H9 (cell line): ENCODE data around the gene EIF1AD. TPM values are rescaled to one million over a fixed set of nuclear protein-coding genes. Genes with fewer than 3 reads are reported as not detected.

Experiments used
- DNase-seq: peaks from one replicate; pipeline ENCODE4 v3.0.0-alpha.2; 2017
- H2AFZ ChIP-seq: one replicate; pipeline ENCODE4 v1.6.1; 2013; ENCODE audit warnings: mild to moderate bottlenecking, low read length, control low read depth, moderate library complexity
- H2AK5ac ChIP-seq: 2 replicates; pipeline ENCODE4 v1.6.1; 2013; ENCODE audit warnings: low read length, control low read depth, mixed read lengths; ENCODE audit not compliant: insufficient read length
- H2BK120ac ChIP-seq: one replicate; pipeline ENCODE4 v1.6.1; 2013; ENCODE audit warnings: low read depth, mild to moderate bottlenecking, low read length, control low read depth, inconsistent platforms; ENCODE audit not compliant: poor library complexity, severe bottlenecking
- H2BK12ac ChIP-seq: 2 replicates; pipeline ENCODE4 v1.6.1; 2013; ENCODE audit warnings: low read length, control low read depth, mixed read lengths, low read depth; ENCODE audit not compliant: insufficient read length
- H2BK15ac ChIP-seq: 2 replicates; pipeline ENCODE4 v1.6.1; 2013; ENCODE audit warnings: low read depth, low read length, control low read depth
- H2BK20ac ChIP-seq: one replicate; pipeline ENCODE4 v1.6.1; 2013; ENCODE audit warnings: low read depth, mild to moderate bottlenecking, low read length, control low read depth, inconsistent platforms; ENCODE audit not compliant: poor library complexity, severe bottlenecking
- H2BK5ac ChIP-seq: 2 replicates; pipeline ENCODE4 v1.6.1; 2013; ENCODE audit warnings: low read length, control low read depth, mixed read lengths; ENCODE audit not compliant: insufficient read length
- H3K14ac ChIP-seq: 2 replicates; pipeline ENCODE4 v1.6.1; 2013; ENCODE audit warnings: low read length, control low read depth; ENCODE audit not compliant: insufficient read depth
- H3K18ac ChIP-seq: 2 replicates; pipeline ENCODE4 v1.6.1; 2013; ENCODE audit warnings: low read depth, mild to moderate bottlenecking, mixed read lengths, low read length, control low read depth; ENCODE audit not compliant: insufficient read length
- H3K23ac ChIP-seq: 2 replicates; pipeline ENCODE4 v1.6.1; 2013; ENCODE audit warnings: low read length, control low read depth, mixed read lengths, low read depth; ENCODE audit not compliant: insufficient read length
- H3K23me2 ChIP-seq: 2 replicates; pipeline ENCODE4 v1.6.1; 2013; ENCODE audit warnings: low read depth, mild to moderate bottlenecking, mixed read lengths, low read length, control low read depth; ENCODE audit not compliant: insufficient read length, poor library complexity, severe bottlenecking
- H3K27ac ChIP-seq: 2 replicates; pipeline ENCODE4 v1.5.1; 2013; ENCODE audit warnings: low read length, control low read depth, mixed read lengths, low read depth; ENCODE audit not compliant: insufficient read length
- H3K27me3 ChIP-seq: 2 replicates; pipeline ENCODE4 v1.6.1; 2013; ENCODE audit warnings: low read length, control low read depth, inconsistent platforms; ENCODE audit not compliant: insufficient read depth
- H3K4ac ChIP-seq: 2 replicates; pipeline ENCODE4 v1.6.1; 2013; ENCODE audit warnings: low read depth, mild to moderate bottlenecking, control low read depth, inconsistent platforms, low read length, moderate library complexity
- H3K4me1 ChIP-seq: 2 replicates; pipeline ENCODE4 v1.6.1; 2013; ENCODE audit warnings: low read length, control low read depth, inconsistent platforms; ENCODE audit not compliant: insufficient read depth
- H3K4me2 ChIP-seq: 2 replicates; pipeline ENCODE4 v1.6.1; 2013; ENCODE audit warnings: low read length, control low read depth, mixed read lengths; ENCODE audit not compliant: insufficient read length, insufficient read depth
- H3K56ac ChIP-seq: 2 replicates; pipeline ENCODE4 v1.6.1; 2013; ENCODE audit warnings: low read depth, mild to moderate bottlenecking, mixed read lengths, low read length, control low read depth; ENCODE audit not compliant: insufficient read length
- H3K79me1 ChIP-seq: 2 replicates; pipeline ENCODE4 v1.6.1; 2013; ENCODE audit warnings: low read depth, mild to moderate bottlenecking, moderate library complexity, low read length, control low read depth, inconsistent platforms; ENCODE audit not compliant: insufficient read depth, poor library complexity, severe bottlenecking
- H3K79me2 ChIP-seq: 2 replicates; pipeline ENCODE4 v1.6.1; 2013; ENCODE audit warnings: low read length, control low read depth, inconsistent platforms; ENCODE audit not compliant: insufficient read depth
- H3K9ac ChIP-seq: 2 replicates; pipeline ENCODE4 v1.6.1; 2013; ENCODE audit warnings: low read length, control low read depth, mixed read lengths; ENCODE audit not compliant: insufficient read length; ENCODE audit errors: extremely low read depth
- H3K9me3 ChIP-seq: one replicate; pipeline ENCODE4 v1.6.1; 2013; ENCODE audit warnings: low read depth, low read length, inconsistent platforms; ENCODE audit not compliant: control insufficient read depth
- H3T11ph ChIP-seq: one replicate; pipeline ENCODE4 v1.6.1; 2013; ENCODE audit warnings: mild to moderate bottlenecking, low read length, control low read depth, inconsistent platforms
- H4K20me1 ChIP-seq: one replicate; pipeline ENCODE4 v1.6.1; 2013; ENCODE audit not compliant: control insufficient read depth, insufficient read length, insufficient read depth
- H4K5ac ChIP-seq: 2 replicates; pipeline ENCODE4 v1.6.1; 2013; ENCODE audit warnings: low read depth, mild to moderate bottlenecking, mixed read lengths, low read length, control low read depth; ENCODE audit not compliant: insufficient read length
- H4K8ac ChIP-seq: replicated peaks from 2 replicates; pipeline ENCODE4 v1.6.1; 2013; ENCODE audit warnings: low read length, control low read depth, mixed read lengths, low read depth; ENCODE audit not compliant: insufficient read length
- H4K91ac ChIP-seq: 2 replicates; pipeline ENCODE4 v1.6.1; 2013; ENCODE audit warnings: low read depth, mild to moderate bottlenecking, moderate library complexity, mixed read lengths, low read length, control low read depth; ENCODE audit not compliant: insufficient read length
- H3K27ac Mint-ChIP-seq, 3 experiments: 2 replicates in 2 of 3; 3 replicates in 1 of 3; pipeline ENCODE4 v1.8.0; 2020 to 2021; ENCODE audit warnings: mixed read lengths in 3 of 3, mild to moderate bottlenecking in 1 of 3, moderate library complexity in 1 of 3
- H3K27me3 Mint-ChIP-seq: 2 replicates; pipeline ENCODE4 v1.8.0; 2021; ENCODE audit warnings: low read depth, mild to moderate bottlenecking, moderate library complexity, mixed read lengths
- H3K36me3 Mint-ChIP-seq, 3 experiments: 2 replicates in 2 of 3; 3 replicates in 1 of 3; pipeline ENCODE4 v1.8.0; 2020 to 2021; ENCODE audit warnings: low read depth in 3 of 3, mixed read lengths in 3 of 3; ENCODE audit not compliant: insufficient read depth in 1 of 3
- H3K4me1 Mint-ChIP-seq, 2 experiments: 2 replicates each; pipeline ENCODE4 v1.8.0; 2020; ENCODE audit warnings: mixed read lengths in 2 of 2
- H3K4me3 Mint-ChIP-seq, 2 experiments: 2 replicates in 1 of 2; 3 replicates in 1 of 2; pipeline ENCODE4 v1.8.0; 2020 to 2021; ENCODE audit warnings: mild to moderate bottlenecking in 2 of 2, mixed read lengths in 2 of 2, moderate library complexity in 1 of 2
- H3K9me3 Mint-ChIP-seq, 2 experiments: 2 replicates in 1 of 2; 3 replicates in 1 of 2; pipeline ENCODE4 v1.8.0; 2020; ENCODE audit warnings: mild to moderate bottlenecking in 2 of 2, mixed read lengths in 2 of 2, moderate library complexity in 1 of 2
- WGBS: extraction: QIAGEN DNeasy Blood & Tissue Kit; methylation state at CpG from one replicate; pipeline ENCODE4 v1.1.7; 2013; ENCODE audit warnings: missing lambda C conversion rate, low lambda C conversion rate, mixed read lengths; ENCODE audit not compliant: insufficient read length; ENCODE audit errors: extremely low coverage; 5-methylcytosine and 5-hydroxymethylcytosine counted together
- total RNA-seq: library from RNA; stranded (reverse); gene quantifications from 2 replicates; pipeline ENCODE4 v1.2.1, GENCODE V29; 2021
- TF ChIP-seq, protein P1 (sequence below): fragments of 200-600 bp; sonication (generic); conservative IDR thresholded peaks from 3 replicates; pipeline ENCODE4 v1.8.0; 2021; ENCODE audit warnings: antibody characterized with exemption, mild to moderate bottlenecking

Gene EIF1AD
- total RNA-seq, 1 experiment from 2014 or later: 46.7 TPM

- H3K4me3 Mint-ChIP-seq: no peak overlapping the region
Observed at GRCh38 chr11:66006891-66007176, 4.9 kb upstream of the EIF1AD start.

More at GRCh38 chr11:66006891-66007176, 4.9 kb upstream of the EIF1AD start:
- no peak overlapping the region for H4K8ac ChIP-seq
- H3K56ac ChIP-seq: no peak overlapping the region
- H2AK5ac ChIP-seq: no peak overlapping the region
- H3K27me3 Mint-ChIP-seq: no peaks in the 10 kb centered on the region; the same call in 1 of the 2 replicates
- no peaks in the 10 kb centered on the region for H4K20me1 ChIP-seq
- H3K9me3 Mint-ChIP-seq: no peaks in the 10 kb centered on the region
- peak overlapping the region; percentile 65 to 91 (median 84); a peak in 2 of 7 replicates for H3K27ac Mint-ChIP-seq
- H2BK120ac ChIP-seq: no peak overlapping the region
- no peaks in the 10 kb centered on the region for H3K79me1 ChIP-seq
- no peak overlapping the region for H3K4ac ChIP-seq
- H3K18ac ChIP-seq: no peak overlapping the region
- H3T11ph ChIP-seq: no peak overlapping the region
- H3K4me1 Mint-ChIP-seq: peaks cover 24 to 37% of the 10 kb centered on the region in 2 experiments
- TF ChIP-seq, protein P1, sequence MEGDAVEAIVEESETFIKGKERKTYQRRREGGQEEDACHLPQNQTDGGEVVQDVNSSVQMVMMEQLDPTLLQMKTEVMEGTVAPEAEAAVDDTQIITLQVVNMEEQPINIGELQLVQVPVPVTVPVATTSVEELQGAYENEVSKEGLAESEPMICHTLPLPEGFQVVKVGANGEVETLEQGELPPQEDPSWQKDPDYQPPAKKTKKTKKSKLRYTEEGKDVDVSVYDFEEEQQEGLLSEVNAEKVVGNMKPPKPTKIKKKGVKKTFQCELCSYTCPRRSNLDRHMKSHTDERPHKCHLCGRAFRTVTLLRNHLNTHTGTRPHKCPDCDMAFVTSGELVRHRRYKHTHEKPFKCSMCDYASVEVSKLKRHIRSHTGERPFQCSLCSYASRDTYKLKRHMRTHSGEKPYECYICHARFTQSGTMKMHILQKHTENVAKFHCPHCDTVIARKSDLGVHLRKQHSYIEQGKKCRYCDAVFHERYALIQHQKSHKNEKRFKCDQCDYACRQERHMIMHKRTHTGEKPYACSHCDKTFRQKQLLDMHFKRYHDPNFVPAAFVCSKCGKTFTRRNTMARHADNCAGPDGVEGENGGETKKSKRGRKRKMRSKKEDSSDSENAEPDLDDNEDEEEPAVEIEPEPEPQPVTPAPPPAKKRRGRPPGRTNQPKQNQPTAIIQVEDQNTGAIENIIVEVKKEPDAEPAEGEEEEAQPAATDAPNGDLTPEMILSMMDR: no peak
- H3K4me1 ChIP-seq: no peaks in the 10 kb centered on the region
- H3K27me3 ChIP-seq: peaks cover 4% of the 10 kb centered on the region; the same call in 1 of the 2 replicates
- H3K9me3 ChIP-seq: no peaks in the 10 kb centered on the region
- no peak overlapping the region for H2BK20ac ChIP-seq
- H3K79me2 ChIP-seq: peaks cover 3% of the 10 kb centered on the region; the same call in 1 of the 2 replicates
- no CpG with 5 or more reads among the region's 4 CpGs for WGBS
- H2BK5ac ChIP-seq: no peak overlapping the region
- H3K36me3 Mint-ChIP-seq: peaks cover 11 to 32% (median 23%) of the 10 kb centered on the region in 3 experiments
- H3K23me2 ChIP-seq: peaks cover 9% of the 10 kb centered on the region
- H3K9ac ChIP-seq: no peak overlapping the region
- H2AFZ ChIP-seq: no peak overlapping the region
- DNase-seq: no peak
- H2BK15ac ChIP-seq: no peak overlapping the region
- H4K5ac ChIP-seq: no peak overlapping the region
- H3K14ac ChIP-seq: no peak overlapping the region; the same call in 1 of the 2 replicates
- no peak overlapping the region for H4K91ac ChIP-seq
- H2BK12ac ChIP-seq: no peak overlapping the region
- no peak overlapping the region for H3K27ac ChIP-seq
- no peak overlapping the region for H3K4me2 ChIP-seq
- H3K23ac ChIP-seq: no peak overlapping the region
